BLaER1 (cell line): Measurements from ENCODE around the gene CTH.

Experiments
- H3K27ac ChIP-seq: shearing (Covaris generic); formaldehyde crosslinking; 2 replicates; pipeline ENCODE4 v1.8.1; 2022
- H3K27me3 ChIP-seq: shearing (Covaris generic); formaldehyde crosslinking; 2 replicates; pipeline ENCODE4 v1.8.1; 2022
- H3K36me3 ChIP-seq: shearing (Covaris generic); formaldehyde crosslinking; 2 replicates; pipeline ENCODE4 v1.8.1; 2022
- H3K4me1 ChIP-seq: shearing (Covaris generic); formaldehyde crosslinking; 2 replicates; pipeline ENCODE4 v1.8.1; 2022
- H3K4me2 ChIP-seq: shearing (Covaris generic); formaldehyde crosslinking; 2 replicates; pipeline ENCODE4 v1.8.1; 2022
- H3K4me3 ChIP-seq: shearing (Covaris generic); formaldehyde crosslinking; 2 replicates; pipeline ENCODE4 v1.8.1; 2022
- H3K9ac ChIP-seq: shearing (Covaris generic); formaldehyde crosslinking; 2 replicates; pipeline ENCODE4 v1.8.1; 2022
- H3K9me3 ChIP-seq: shearing (Covaris generic); formaldehyde crosslinking; 2 replicates; pipeline ENCODE4 v1.8.1; 2022
- H4K20me1 ChIP-seq: shearing (Covaris generic); formaldehyde crosslinking; 2 replicates; pipeline ENCODE4 v1.8.1; 2022
- Cebpa-rat ChIP-seq: shearing (Covaris generic); IDR thresholded peaks from 2 replicates; pipeline ENCODE4 v1.8.1; 2022

The CTH gene

DNA sequence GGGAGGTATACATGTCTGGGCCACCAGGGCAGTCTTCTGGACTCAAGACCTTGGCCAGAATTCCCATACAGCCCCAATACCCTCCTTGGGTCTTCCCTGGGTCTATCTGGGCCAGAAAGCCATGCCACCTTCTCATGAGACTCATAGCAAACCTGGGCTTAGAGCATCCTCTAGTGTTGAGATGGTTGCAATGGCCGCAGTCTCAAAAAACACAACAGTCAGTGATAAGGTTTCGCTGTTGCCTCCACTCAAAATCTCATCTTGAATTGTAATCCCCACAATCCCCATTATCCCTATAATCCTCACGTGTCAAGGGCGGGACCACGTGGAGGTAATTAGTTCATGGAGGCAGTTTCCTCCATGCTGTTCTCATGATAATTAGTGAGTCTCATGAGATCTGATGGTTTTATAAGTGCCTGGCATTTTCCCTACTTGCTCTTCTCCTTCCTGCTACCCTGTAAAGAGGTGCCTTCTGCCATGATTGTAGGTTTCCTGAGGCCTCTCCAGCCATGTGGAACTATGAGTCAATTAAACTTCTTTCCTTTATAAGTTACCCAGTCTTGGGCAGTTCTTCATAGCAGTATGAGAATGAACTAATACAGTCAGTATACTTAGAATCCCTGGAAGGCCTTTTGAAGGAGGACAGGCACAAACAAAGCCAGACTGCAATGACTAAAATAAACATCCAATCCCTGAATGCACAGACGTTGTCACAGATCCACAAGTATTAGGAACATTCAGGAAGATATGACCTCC, 77.0 kb downstream of the CTH start:
- Histone ChIP-seq H3K27ac (no peak overlapping the region), H3K36me3 (no peaks in the 10 kb centered on the region)

More for the DNA sequence above, 77.0 kb downstream of the CTH start:
- Histone ChIP-seq H4K20me1 (no peaks in the 10 kb centered on the region), H3K9ac (no peak overlapping the region), H3K27me3 (no peaks in the 10 kb centered on the region), H3K4me1 (no peaks in the 10 kb centered on the region), H3K4me3 (no peak overlapping the region), H3K4me2 (no peak overlapping the region), H3K9me3 (0 out of 2 replicates have a peak, but pooled peaks cover 4% of the 10 kb centered on the region)
- TF ChIP-seq Cebpa-rat = no peak
